MM.1S (cell line): Measurements from ENCODE around the gene KIAA1671.

Experiments used
- DNase-seq: peaks from one replicate; pipeline ENCODE4 v3.0.0-alpha.2; 2015
- H2AFZ ChIP-seq: fragments of 300-600 bp; sonication (generic); 2 replicates; pipeline ENCODE4 v1.6.0; 2016; ENCODE audit warnings: antibody characterized with exemption, low read length
- H3F3A ChIP-seq: fragments of 300-600 bp; sonication (generic); 2 replicates; pipeline ENCODE4 v1.6.1; 2016; ENCODE audit warnings: mild to moderate bottlenecking, antibody characterized with exemption, low read length, moderate library complexity, mixed read lengths; ENCODE audit not compliant: insufficient read depth
- H3K27ac ChIP-seq: fragments of 300-600 bp; sonication (generic); 2 replicates; pipeline ENCODE4 v1.5.1; 2016; ENCODE audit warnings: mild to moderate bottlenecking, low read length
- H3K27me3 ChIP-seq: fragments of 300-600 bp; sonication (generic); replicated peaks from 2 replicates; pipeline ENCODE4 v1.6.0; 2016; ENCODE audit warnings: low read length; ENCODE audit not compliant: insufficient read depth
- H3K36me3 ChIP-seq: fragments of 300-600 bp; sonication (generic); replicated peaks from 2 replicates; pipeline ENCODE4 v1.6.1; 2016; ENCODE audit warnings: mild to moderate bottlenecking, low read length, mixed read lengths; ENCODE audit not compliant: insufficient read depth
- H3K4me1 ChIP-seq: fragments of 300-600 bp; sonication (generic); 2 replicates; pipeline ENCODE4 v1.6.1; 2016; ENCODE audit warnings: low read length, mixed read lengths
- H3K4me2 ChIP-seq: fragments of 300-600 bp; sonication (generic); 2 replicates; pipeline ENCODE4 v1.6.0; 2016; ENCODE audit warnings: low read depth, low read length
- H3K4me3 ChIP-seq: fragments of 300-600 bp; sonication (generic); 2 replicates; pipeline ENCODE4 v1.5.1; 2016; ENCODE audit warnings: low read length, mixed read lengths
- H3K79me2 ChIP-seq: fragments of 300-600 bp; sonication (generic); 2 replicates; pipeline ENCODE4 v1.6.1; 2016; ENCODE audit warnings: mixed run types, low read length, mixed read lengths
- H3K9ac ChIP-seq: fragments of 300-600 bp; sonication (generic); 2 replicates; pipeline ENCODE4 v1.6.1; 2016; ENCODE audit warnings: low read length, mixed read lengths
- H3K9me2 ChIP-seq: fragments of 300-600 bp; sonication (generic); replicated peaks from 2 replicates; pipeline ENCODE4 v1.6.1; 2016; ENCODE audit warnings: mild to moderate bottlenecking, low read length, mixed read lengths; ENCODE audit not compliant: insufficient read depth
- H3K9me3 ChIP-seq: fragments of 300-600 bp; sonication (generic); replicated peaks from 2 replicates; pipeline ENCODE4 v1.6.1; 2016; ENCODE audit warnings: mild to moderate bottlenecking, low read length, mixed read lengths; ENCODE audit not compliant: insufficient read depth
- H4K20me1 ChIP-seq: fragments of 300-600 bp; sonication (generic); 2 replicates; pipeline ENCODE4 v1.6.1; 2016; ENCODE audit warnings: mild to moderate bottlenecking, low read length, moderate library complexity, mixed read lengths; ENCODE audit not compliant: insufficient read depth
- CTCF ChIP-seq: fragments of 300-600 bp; sonication (generic); IDR thresholded peaks from 2 replicates; pipeline ENCODE4 v1.5.1; 2016; ENCODE audit warnings: antibody characterized with exemption, low read length, mixed read lengths
- EZH2 ChIP-seq: fragments of 300-600 bp; sonication (generic); optimal IDR thresholded peaks from 2 replicates; pipeline ENCODE3; 2017; ENCODE audit warnings: low read depth, mild to moderate bottlenecking, antibody characterized with exemption, low read length, mixed read lengths
- EZH2phosphoT487 ChIP-seq: fragments of 300-600 bp; sonication (generic); IDR thresholded peaks from 2 replicates; pipeline ENCODE4 v1.6.1; 2018; ENCODE audit warnings: antibody characterized with exemption, low read length

KIAA1671 gene

GRCh38 chr22:25100948-25101347 lies 148.4 kb downstream of the KIAA1671 start:
- H3K27me3 ChIP-seq, result peaks cover 19% of the 10 kb centered on the region
- H3F3A ChIP-seq, result no peaks in the 10 kb centered on the region
- no peak for DNase-seq
- H3K27ac ChIP-seq, result no peak overlapping the region
- H3K79me2 ChIP-seq, result no peaks in the 10 kb centered on the region
- no peak overlapping the region for H3K4me3 ChIP-seq
- TF ChIP-seq EZH2 (no peak), CTCF (no peak), EZH2phosphoT487 (no peak)
- H2AFZ ChIP-seq, result no peak overlapping the region
- H3K4me1 ChIP-seq, result no peaks in the 10 kb centered on the region
- no peaks in the 10 kb centered on the region for H3K9me3 ChIP-seq
- no peaks in the 10 kb centered on the region for H3K36me3 ChIP-seq
- H4K20me1 ChIP-seq, result no peaks in the 10 kb centered on the region
- no peaks in the 10 kb centered on the region for H3K9me2 ChIP-seq
- H3K4me2 ChIP-seq, result no peak overlapping the region
- no peak overlapping the region for H3K9ac ChIP-seq

GRCh38 chr22:25101501-25101900 lies 149.0 kb downstream of the KIAA1671 start:
- Histone ChIP-seq H3K4me3 (no peak overlapping the region), H3K9me2 (no peaks in the 10 kb centered on the region), H3K36me3 (no peaks in the 10 kb centered on the region), H3K27me3 (peaks cover 21% of the 10 kb centered on the region), H3K4me2 (no peak overlapping the region), H4K20me1 (no peaks in the 10 kb centered on the region), H3K79me2 (no peaks in the 10 kb centered on the region), H3K27ac (no peak overlapping the region), H3F3A (no peaks in the 10 kb centered on the region), H3K4me1 (no peaks in the 10 kb centered on the region), H3K9me3 (no peaks in the 10 kb centered on the region), H2AFZ (no peak overlapping the region), H3K9ac (no peak overlapping the region)
- no peak for DNase-seq
- TF ChIP-seq CTCF (no peak), EZH2phosphoT487 (no peak), EZH2 (no peak)

- Histone ChIP-seq H3K9me3 (no peaks in the 10 kb centered on the region), H2AFZ (no peak overlapping the region), H3K27me3 (peaks cover 20% of the 10 kb centered on the region), H3K4me3 (no peak overlapping the region), H3K36me3 (no peaks in the 10 kb centered on the region), H3K27ac (no peak overlapping the region), H3K9me2 (no peaks in the 10 kb centered on the region), H3K4me2 (no peak overlapping the region), H3K4me1 (no peaks in the 10 kb centered on the region), H3F3A (no peaks in the 10 kb centered on the region), H4K20me1 (no peaks in the 10 kb centered on the region), H3K79me2 (no peaks in the 10 kb centered on the region), H3K9ac (no peak overlapping the region)
- TF ChIP-seq EZH2 (no peak), EZH2phosphoT487 (no peak), CTCF (no peak)
- no peak for DNase-seq
Observed at GRCh38 chr22:25101986-25102385, 149.5 kb downstream of the KIAA1671 start.
